Tibial nerve (tissue), 4 donors: ENCODE results near the gene SMU1.

ENCODE experiments used
- EP300 ChIP-seq, 2 donors: sonication (generic); formaldehyde crosslinking; IDR thresholded peaks; one replicate each; pipeline ENCODE4 v1.6.1; 2017; ENCODE audit warnings: antibody characterized with exemption in 2 of 2, mild to moderate bottlenecking in 1 of 2
- POLR2A ChIP-seq, 2 donors: fragments of 450-650 bp; IDR thresholded peaks; one replicate each; pipeline ENCODE4 v1.6.1; 2017; ENCODE audit warnings: antibody characterized with exemption in 2 of 2, mild to moderate bottlenecking in 2 of 2, moderate library complexity in 2 of 2
- TF ChIP-seq, protein P1 (sequence below), 5 experiments: fragments of 200-600 bp in 3 of 5; fragments of 450-650 bp in 2 of 5; sonication (generic) in 3 of 5; IDR thresholded peaks; one replicate each; pipeline ENCODE4 v1.5.1; 2016 to 2019; ENCODE audit warnings: antibody characterized with exemption in 5 of 5, mild to moderate bottlenecking in 3 of 5, moderate library complexity in 2 of 5

DNA sequence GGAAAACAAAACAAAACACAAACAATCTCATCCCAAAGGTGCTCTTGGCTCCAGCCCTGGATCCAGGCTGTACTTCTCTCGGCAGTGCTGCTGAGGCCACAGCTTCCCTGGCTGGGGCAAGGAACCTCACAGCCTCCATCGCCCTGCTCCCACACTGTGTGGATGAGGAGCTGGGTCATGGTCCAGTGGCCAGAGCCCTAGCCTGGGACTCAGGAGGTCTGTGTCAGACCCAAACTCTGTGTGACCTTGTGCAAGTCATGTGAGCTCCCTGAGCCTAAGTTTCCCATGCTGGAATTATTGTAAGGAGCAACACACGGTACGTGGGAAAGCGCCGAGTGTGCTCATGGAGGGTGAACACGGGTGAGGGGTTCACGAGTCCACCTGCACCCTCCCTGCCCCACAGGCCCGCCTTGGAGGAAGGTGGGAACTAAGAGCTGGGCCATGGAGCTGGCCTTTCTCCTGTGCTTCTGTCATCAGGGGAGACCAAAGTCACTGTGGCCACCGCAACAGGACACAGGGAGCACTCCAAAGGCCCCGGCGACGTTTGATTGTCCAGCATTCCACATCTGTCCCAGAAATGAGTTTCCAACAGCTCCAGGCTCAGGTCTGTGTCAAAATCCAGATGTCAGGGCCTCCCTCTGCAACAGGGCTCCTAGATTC lies 26.2 kb upstream of the SMU1 start:
- TF ChIP-seq POLR2A (IDR thresholded peaks at IDR 0.05) (no peak), EP300 (IDR thresholded peaks at IDR 0.05) (no peak)
- TF ChIP-seq, protein P1, sequence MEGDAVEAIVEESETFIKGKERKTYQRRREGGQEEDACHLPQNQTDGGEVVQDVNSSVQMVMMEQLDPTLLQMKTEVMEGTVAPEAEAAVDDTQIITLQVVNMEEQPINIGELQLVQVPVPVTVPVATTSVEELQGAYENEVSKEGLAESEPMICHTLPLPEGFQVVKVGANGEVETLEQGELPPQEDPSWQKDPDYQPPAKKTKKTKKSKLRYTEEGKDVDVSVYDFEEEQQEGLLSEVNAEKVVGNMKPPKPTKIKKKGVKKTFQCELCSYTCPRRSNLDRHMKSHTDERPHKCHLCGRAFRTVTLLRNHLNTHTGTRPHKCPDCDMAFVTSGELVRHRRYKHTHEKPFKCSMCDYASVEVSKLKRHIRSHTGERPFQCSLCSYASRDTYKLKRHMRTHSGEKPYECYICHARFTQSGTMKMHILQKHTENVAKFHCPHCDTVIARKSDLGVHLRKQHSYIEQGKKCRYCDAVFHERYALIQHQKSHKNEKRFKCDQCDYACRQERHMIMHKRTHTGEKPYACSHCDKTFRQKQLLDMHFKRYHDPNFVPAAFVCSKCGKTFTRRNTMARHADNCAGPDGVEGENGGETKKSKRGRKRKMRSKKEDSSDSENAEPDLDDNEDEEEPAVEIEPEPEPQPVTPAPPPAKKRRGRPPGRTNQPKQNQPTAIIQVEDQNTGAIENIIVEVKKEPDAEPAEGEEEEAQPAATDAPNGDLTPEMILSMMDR (IDR thresholded peaks at IDR 0.05): no peak
